ENCODE results near the gene EHMT1. TPM values are rescaled to one million over a fixed set of nuclear protein-coding genes. Genes with fewer than 3 reads are reported as not detected.

Gene EHMT1
- total RNA-seq (ENCODE audit: low replicate concordance) = 31.4 and 41.8 TPM in 2 replicates

DNA sequence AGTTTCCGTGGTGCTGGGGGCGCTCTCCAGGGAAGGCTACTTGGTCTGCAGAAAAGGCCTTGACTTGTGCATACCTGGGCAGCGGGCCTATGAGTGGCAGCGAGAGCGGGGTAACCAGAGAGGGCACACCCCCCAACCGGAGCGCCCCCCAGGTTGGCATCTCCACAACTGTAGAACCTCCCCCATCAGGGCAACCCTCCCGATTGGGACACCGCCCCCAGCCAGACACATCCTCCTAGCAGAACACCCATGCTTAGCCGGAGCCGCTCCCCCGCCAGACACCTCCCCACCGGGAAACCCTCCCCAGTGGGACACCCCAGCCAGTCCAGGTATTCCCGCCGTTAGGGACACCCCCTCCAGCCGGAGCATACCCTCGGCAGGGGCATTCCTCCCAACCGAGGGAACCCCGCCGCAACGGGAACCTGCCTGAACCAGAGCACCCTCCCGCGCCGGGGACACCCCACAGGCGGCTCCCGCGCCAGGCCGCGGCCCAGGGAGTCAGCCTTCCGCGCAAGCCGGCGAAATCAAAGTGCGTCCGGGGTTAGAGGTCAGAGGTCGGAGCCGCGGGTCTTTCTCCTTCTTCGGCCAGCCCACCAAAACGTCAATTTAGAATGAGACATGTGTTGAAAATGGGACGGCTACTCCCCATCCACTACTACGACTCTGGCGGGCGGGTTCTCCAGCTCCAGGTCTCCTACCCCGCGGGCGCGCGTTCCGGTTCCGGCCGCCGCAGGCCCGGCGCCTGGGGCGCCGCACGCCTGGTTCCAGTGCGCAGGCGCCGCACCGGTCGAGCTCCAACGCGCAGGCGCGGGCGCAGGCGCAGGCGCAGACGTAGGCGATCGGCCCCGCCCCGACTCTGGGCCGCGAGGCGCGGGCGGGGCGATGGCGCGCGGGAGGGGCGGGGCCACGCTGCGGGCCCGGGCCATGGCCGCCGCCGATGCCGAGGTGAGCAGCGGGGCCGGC, at the start of gene EHMT1:
TSS of gene EHMT1 (plus strand) at position 901 of the 963 bp plus-strand sequence. CDS start at position 925, 24 bp downstream.
- peak; percentile 76 for DNase-seq (ENCODE audit: low read depth)
- TF ChIP-seq, protein P1, sequence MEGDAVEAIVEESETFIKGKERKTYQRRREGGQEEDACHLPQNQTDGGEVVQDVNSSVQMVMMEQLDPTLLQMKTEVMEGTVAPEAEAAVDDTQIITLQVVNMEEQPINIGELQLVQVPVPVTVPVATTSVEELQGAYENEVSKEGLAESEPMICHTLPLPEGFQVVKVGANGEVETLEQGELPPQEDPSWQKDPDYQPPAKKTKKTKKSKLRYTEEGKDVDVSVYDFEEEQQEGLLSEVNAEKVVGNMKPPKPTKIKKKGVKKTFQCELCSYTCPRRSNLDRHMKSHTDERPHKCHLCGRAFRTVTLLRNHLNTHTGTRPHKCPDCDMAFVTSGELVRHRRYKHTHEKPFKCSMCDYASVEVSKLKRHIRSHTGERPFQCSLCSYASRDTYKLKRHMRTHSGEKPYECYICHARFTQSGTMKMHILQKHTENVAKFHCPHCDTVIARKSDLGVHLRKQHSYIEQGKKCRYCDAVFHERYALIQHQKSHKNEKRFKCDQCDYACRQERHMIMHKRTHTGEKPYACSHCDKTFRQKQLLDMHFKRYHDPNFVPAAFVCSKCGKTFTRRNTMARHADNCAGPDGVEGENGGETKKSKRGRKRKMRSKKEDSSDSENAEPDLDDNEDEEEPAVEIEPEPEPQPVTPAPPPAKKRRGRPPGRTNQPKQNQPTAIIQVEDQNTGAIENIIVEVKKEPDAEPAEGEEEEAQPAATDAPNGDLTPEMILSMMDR (IDR thresholded peaks at IDR 0.05; ENCODE audit: insufficient read depth, low read length) = no peak
- peak within 1 kb of the TSS; percentile 90 for H3K4me3 ChIP-seq (ENCODE audit: low read depth, low read length)

GRCh38 chr9:137569609-137570203, 49.1 kb upstream of the EHMT1 start:
- no peak for DNase-seq (ENCODE audit: low read depth)
- TF ChIP-seq, protein P1 (IDR thresholded peaks at IDR 0.05; ENCODE audit: insufficient read depth, low read length) = no peak
- H3K4me3 ChIP-seq (ENCODE audit: low read depth, low read length) = no peak overlapping the region

DNA sequence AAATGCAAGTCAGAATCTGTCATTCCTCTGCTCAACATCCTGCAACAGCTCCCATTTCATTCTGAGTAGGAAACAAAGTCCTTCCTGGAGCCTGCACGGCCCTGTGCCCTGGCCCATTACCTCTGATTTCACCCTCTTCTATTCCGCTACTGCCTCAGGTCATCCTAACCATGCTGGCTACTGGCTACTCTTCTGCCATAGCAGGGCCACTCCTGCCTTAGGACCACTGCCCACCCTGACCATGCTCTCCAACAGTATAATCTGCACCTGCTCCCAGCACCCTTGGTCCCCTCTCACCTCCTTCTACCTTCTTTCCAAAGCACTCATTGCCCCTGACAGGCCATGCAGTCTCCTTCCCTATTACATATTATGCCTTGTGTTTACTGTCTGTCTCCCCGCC, 48.2 kb upstream of the EHMT1 start:
- H3K4me3 ChIP-seq (ENCODE audit: low read depth, low read length) = no peak overlapping the region
- no peak for DNase-seq (ENCODE audit: low read depth)
- TF ChIP-seq, protein P1 (IDR thresholded peaks at IDR 0.05; ENCODE audit: insufficient read depth, low read length) = no peak

DNA sequence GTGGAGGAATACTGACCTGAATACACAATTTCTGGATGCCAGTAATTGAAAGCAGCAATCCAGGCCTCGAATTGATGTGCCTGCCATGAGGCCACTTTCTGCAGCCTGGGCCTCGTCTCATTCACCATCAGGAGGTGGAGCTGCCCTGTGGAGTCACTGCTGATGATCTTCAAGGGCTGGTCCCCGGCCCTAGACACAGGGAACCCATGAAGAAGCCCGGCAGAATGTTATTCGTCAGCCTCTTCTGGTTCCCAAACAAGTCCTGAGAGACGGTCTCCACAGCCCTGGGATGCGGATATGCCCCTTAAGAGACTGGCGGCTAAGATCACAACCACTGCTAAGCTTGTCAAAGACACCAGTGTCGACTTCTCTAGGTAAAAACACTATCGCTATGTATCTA, 44.6 kb upstream of the EHMT1 start:
- H3K4me3 ChIP-seq (ENCODE audit: low read depth, low read length) = no peak overlapping the region
- TF ChIP-seq, protein P1 (IDR thresholded peaks at IDR 0.05; ENCODE audit: insufficient read depth, low read length) = no peak
- no peak for DNase-seq (ENCODE audit: low read depth)

DNA sequence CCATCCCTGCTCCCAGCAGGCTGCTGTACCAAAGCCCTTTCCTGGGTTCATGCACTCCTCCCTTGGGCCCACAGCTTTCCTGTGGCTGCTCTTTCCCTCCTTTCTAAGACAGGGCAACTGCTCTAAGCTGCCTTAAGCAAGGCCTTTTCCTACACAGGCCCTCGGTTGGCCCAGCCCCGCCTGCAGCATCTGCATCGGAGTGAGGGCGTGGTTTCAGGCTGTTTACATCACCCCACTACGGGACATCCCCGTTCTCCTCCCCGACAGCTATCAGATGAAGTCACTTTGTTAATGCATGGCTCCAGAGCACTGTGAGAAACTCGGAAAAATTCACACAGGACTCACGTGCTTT, 43.5 kb upstream of the EHMT1 start:
- H3K4me3 ChIP-seq (ENCODE audit: low read depth, low read length) = no peak overlapping the region
- TF ChIP-seq, protein P1 (IDR thresholded peaks at IDR 0.05; ENCODE audit: insufficient read depth, low read length) = no peak
- no peak for DNase-seq (ENCODE audit: low read depth)

- DNase-seq (ENCODE audit: low read depth) = no peak
- H3K4me3 ChIP-seq (ENCODE audit: low read depth, low read length) = no peak overlapping the region
- TF ChIP-seq, protein P1 (IDR thresholded peaks at IDR 0.05; ENCODE audit: insufficient read depth, low read length) = no peak
Measured at GRCh38 chr9:137575716-137576411, 42.9 kb upstream of the EHMT1 start.

All from fibroblast of the aortic adventitia (primary cell).